WTC11 (cell line): Measurements from ENCODE around the gene ELANE. TPM values are rescaled to one million over a fixed set of nuclear protein-coding genes. Genes with fewer than 3 reads are reported as not detected.

Source experiments
- ATAC-seq: fragments of 200-7000 bp; cut with Tn5 transposase; 2 replicates; pipeline ENCODE4 v1.10.0; 2021; ENCODE audit warnings: mild to moderate bottlenecking, moderate library complexity
- CTCF ChIA-PET: fragments of 300-600 bp; sonication (Branson Sonifier 250); formaldehyde crosslinking; loops from one replicate; lab custom pipeline; 2021; ENCODE audit warnings: antibody characterized with exemption; lab: Charles Lee
- POLR2A ChIA-PET: fragments of 350-600 bp; sonication (Branson Sonifier 250); formaldehyde crosslinking; loops from one replicate; lab custom pipeline; 2021; ENCODE audit warnings: antibody characterized with exemption; lab: Charles Lee
- DNase-seq: peaks from one replicate; pipeline ENCODE4 v3.0.0; 2021; ENCODE audit warnings: low spot score
- H3K27ac Mint-ChIP-seq: 2 replicates; pipeline ENCODE4 v1.8.0; 2021; ENCODE audit warnings: mixed read lengths
- H3K27me3 Mint-ChIP-seq: 2 replicates; pipeline ENCODE4 v1.8.0; 2021; ENCODE audit warnings: low read depth, mild to moderate bottlenecking, moderate library complexity, mixed read lengths
- H3K36me3 Mint-ChIP-seq: 2 replicates; pipeline ENCODE4 v1.8.0; 2021; ENCODE audit warnings: mixed read lengths
- H3K4me1 Mint-ChIP-seq: 2 replicates; pipeline ENCODE4 v1.8.0; 2022; ENCODE audit warnings: mixed read lengths
- H3K4me3 Mint-ChIP-seq: 2 replicates; pipeline ENCODE4 v1.8.0; 2021; ENCODE audit warnings: mild to moderate bottlenecking, moderate library complexity, mixed read lengths
- H3K9me3 Mint-ChIP-seq: 2 replicates; pipeline ENCODE4 v1.8.0; 2021; ENCODE audit warnings: mixed read lengths
- CDX4 ChIP-seq: fragments of 250-450 bp; sonication (Bioruptor Pico); IDR thresholded peaks from 2 replicates; pipeline ENCODE4 v1.9.0; 2021; ENCODE audit warnings: moderate library complexity, mild to moderate bottlenecking, inconsistent platforms, borderline replicate concordance
- ETV6 ChIP-seq: sonication (generic); formaldehyde crosslinking; IDR thresholded peaks from 2 replicates; pipeline ENCODE4 v1.8.1; 2022; ENCODE audit warnings: mild to moderate bottlenecking, missing genetic modification reagents
- FOXJ3 ChIP-seq: sonication (generic); formaldehyde crosslinking; IDR thresholded peaks from 2 replicates; pipeline ENCODE4 v1.9.0; 2021; ENCODE audit warnings: missing genetic modification reagents, mild to moderate bottlenecking, borderline replicate concordance
- FOXP1 ChIP-seq: sonication (generic); formaldehyde crosslinking; IDR thresholded peaks from 2 replicates; pipeline ENCODE4 v1.8.0; 2022; ENCODE audit warnings: missing genetic modification reagents, mild to moderate bottlenecking, moderate library complexity, borderline replicate concordance
- HMGA2 ChIP-seq: fragments of 250-450 bp; sonication (Bioruptor Pico); IDR thresholded peaks from 2 replicates; pipeline ENCODE4 v1.4.0; 2021; ENCODE audit warnings: mild to moderate bottlenecking, moderate library complexity
- NR3C1 ChIP-seq: sonication (generic); formaldehyde crosslinking; conservative IDR thresholded peaks from 2 replicates; pipeline ENCODE4 v1.8.1; 2023; ENCODE audit warnings: low read depth, mild to moderate bottlenecking, missing genetic modification reagents
- SMAD4 ChIP-seq: sonication (generic); formaldehyde crosslinking; IDR thresholded peaks from 2 replicates; pipeline ENCODE4 v1.8.0; 2022; ENCODE audit warnings: mild to moderate bottlenecking, missing genetic modification reagents
- SP1 ChIP-seq: sonication (generic); formaldehyde crosslinking; conservative IDR thresholded peaks from 2 replicates; pipeline ENCODE4 v1.8.1; 2022; ENCODE audit warnings: missing genetic modification reagents
- TP53 ChIP-seq: sonication (generic); formaldehyde crosslinking; IDR thresholded peaks from 2 replicates; pipeline ENCODE4 v1.8.1; 2023; ENCODE audit warnings: mild to moderate bottlenecking, missing genetic modification reagents
- USF1 ChIP-seq: sonication (generic); formaldehyde crosslinking; IDR thresholded peaks from 2 replicates; pipeline ENCODE4 v1.8.0; 2022; ENCODE audit warnings: mild to moderate bottlenecking, missing genetic modification reagents
- total RNA-seq: library from RNA; stranded (reverse); gene quantifications from 3 replicates; pipeline ENCODE4 v1.2.3, GENCODE V29; 2021
- TF ChIP-seq, protein P1 (sequence below): sonication (generic); formaldehyde crosslinking; IDR thresholded peaks from 2 replicates; pipeline ENCODE4 v1.8.1; 2023; ENCODE audit warnings: mild to moderate bottlenecking, missing genetic modification reagents, moderate library complexity
- TF ChIP-seq, protein P2 (sequence below): sonication (generic); formaldehyde crosslinking; IDR thresholded peaks from 2 replicates; pipeline ENCODE4 v1.8.1; 2023; ENCODE audit warnings: mild to moderate bottlenecking, moderate library complexity, missing genetic modification reagents

Gene ELANE
- total RNA-seq, 1 experiment from 2014 or later: not detected

DNA sequence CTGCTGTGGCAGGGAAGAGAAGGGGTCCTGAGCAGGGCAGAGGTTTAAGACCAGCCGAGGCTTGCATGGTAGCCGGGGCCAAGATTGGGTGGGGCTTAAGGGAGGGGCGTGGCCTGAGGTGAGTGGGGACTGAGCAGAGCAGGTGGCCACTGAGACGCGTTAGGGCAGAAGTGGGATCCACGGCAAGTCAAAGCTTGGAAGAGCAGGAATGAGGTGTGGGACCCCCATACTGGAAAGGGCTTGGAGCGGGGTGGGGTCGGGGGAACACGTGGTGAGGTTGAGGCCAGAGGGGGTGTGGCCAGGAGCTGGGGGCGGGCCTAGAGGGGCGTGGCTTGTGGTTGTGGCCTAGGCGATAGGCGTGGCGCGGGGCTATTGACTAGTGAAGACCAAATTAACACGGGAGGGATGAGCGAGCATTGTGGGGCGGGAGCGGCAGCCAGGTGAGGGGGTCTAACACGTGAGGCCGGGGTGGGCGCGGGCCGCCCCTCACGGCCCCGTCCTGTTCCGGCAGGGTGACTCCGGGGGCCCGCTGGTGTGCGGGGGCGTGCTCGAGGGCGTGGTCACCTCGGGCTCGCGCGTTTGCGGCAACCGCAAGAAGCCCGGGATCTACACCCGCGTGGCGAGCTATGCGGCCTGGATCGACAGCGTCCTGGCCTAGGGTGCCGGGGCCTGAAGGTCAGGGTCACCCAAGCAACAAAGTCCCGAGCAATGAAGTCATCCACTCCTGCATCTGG, 10.6 kb downstream of the ELANE start:
- no peaks in the 10 kb centered on the region; the same call in 1 of the 2 replicates for H3K36me3 Mint-ChIP-seq
- H3K4me1 Mint-ChIP-seq: peaks cover 5% of the 10 kb centered on the region
- ATAC-seq (peak; percentile 63), DNase-seq (peak; percentile 94)
- H3K9me3 Mint-ChIP-seq: no peaks in the 10 kb centered on the region
- CTCF ChIA-PET: interaction anchor here (0.6 to 2.1 kb wide), 19 partner anchors 9 to 384 kb away, joined by 3 to 18 read pairs (median 4); partner anchors contain the start of genes ARHGAP45, KISS1R and PALM
- H3K27ac Mint-ChIP-seq: peak overlapping the region; percentile 78; the same call in 1 of the 2 replicates
- TF ChIP-seq, protein P1, sequence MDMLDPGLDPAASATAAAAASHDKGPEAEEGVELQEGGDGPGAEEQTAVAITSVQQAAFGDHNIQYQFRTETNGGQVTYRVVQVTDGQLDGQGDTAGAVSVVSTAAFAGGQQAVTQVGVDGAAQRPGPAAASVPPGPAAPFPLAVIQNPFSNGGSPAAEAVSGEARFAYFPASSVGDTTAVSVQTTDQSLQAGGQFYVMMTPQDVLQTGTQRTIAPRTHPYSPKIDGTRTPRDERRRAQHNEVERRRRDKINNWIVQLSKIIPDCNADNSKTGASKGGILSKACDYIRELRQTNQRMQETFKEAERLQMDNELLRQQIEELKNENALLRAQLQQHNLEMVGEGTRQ (CRISPR knock-in tag): peak; percentile 80
- no peak for TF ChIP-seq SMAD4 (CRISPR knock-in tag)
- no peak for TF ChIP-seq TP53 (CRISPR knock-in tag)
- TF ChIP-seq HMGA2: no peak
- no peak for TF ChIP-seq CDX4 (CRISPR knock-in tag)
- TF ChIP-seq FOXJ3 (CRISPR knock-in tag): 0 out of 2 replicates have a peak, but pooled peaks have one; percentile 26
- 0 out of 2 replicates have a peak, but pooled peaks have one; percentile 34 for TF ChIP-seq ETV6 (CRISPR knock-in tag)
- peak; percentile 73 for TF ChIP-seq USF1 (CRISPR knock-in tag)
- peak; percentile 77 for TF ChIP-seq SP1 (CRISPR knock-in tag)
- TF ChIP-seq, protein P2, sequence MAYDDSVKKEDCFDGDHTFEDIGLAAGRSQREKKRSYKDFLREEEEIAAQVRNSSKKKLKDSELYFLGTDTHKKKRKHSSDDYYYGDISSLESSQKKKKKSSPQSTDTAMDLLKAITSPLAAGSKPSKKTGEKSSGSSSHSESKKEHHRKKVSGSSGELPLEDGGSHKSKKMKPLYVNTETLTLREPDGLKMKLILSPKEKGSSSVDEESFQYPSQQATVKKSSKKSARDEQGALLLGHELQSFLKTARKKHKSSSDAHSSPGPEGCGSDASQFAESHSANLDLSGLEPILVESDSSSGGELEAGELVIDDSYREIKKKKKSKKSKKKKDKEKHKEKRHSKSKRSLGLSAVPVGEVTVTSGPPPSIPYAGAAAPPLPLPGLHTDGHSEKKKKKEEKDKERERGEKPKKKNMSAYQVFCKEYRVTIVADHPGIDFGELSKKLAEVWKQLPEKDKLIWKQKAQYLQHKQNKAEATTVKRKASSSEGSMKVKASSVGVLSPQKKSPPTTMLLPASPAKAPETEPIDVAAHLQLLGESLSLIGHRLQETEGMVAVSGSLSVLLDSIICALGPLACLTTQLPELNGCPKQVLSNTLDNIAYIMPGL (CRISPR knock-in tag): 0 out of 2 replicates have a peak, but pooled peaks have one; percentile 37
- peak; percentile 53; the same call in 1 of the 2 replicates for TF ChIP-seq FOXP1 (CRISPR knock-in tag)
- TF ChIP-seq, all 79 proteins: peak for 7
- Mint-ChIP-seq H3K27me3 (peaks cover 31% of the 10 kb centered on the region), H3K4me3 (peak overlapping the region; percentile 61)
- POLR2A ChIA-PET: no interaction called here

DNA sequence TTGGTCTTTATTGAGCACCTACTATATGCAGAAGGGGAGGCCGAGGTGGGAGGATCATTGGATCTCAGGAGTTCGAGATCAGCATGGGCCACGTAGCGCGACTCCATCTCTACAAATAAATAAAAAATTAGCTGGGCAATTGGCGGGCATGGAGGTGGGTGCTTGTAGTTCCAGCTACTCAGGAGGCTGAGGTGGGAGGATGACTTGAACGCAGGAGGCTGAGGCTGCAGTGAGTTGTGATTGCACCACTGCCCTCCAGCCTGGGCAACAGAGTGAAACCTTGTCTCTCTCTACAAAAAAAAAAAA, 11.2 kb downstream of the ELANE start:
- H3K4me3 Mint-ChIP-seq: peak overlapping the region; percentile 61
- H3K4me1 Mint-ChIP-seq: peaks cover 5% of the 10 kb centered on the region
- TF ChIP-seq, protein P1 (CRISPR knock-in tag): no peak
- TF ChIP-seq NR3C1 (CRISPR knock-in tag) (no peak), TP53 (CRISPR knock-in tag) (no peak), FOXJ3 (CRISPR knock-in tag) (0 out of 2 replicates have a peak, but pooled peaks have one; percentile 8)
- TF ChIP-seq, protein P2 (CRISPR knock-in tag): 0 out of 2 replicates have a peak, but pooled peaks have one; percentile 6
- no peaks in the 10 kb centered on the region; the same call in 1 of the 2 replicates for H3K36me3 Mint-ChIP-seq
- ChIA-PET CTCF (interaction anchor here (0.6 to 2.1 kb wide), 35 partner anchors 9 to 398 kb away, joined by 3 to 18 read pairs (median 4); partner anchors contain the start of genes ARHGAP45, KISS1R, MED16 and PALM), POLR2A (interaction anchor here (0.6 kb wide), 1 partner anchor 115 kb away, joined by 4 read pairs; no protein-coding TSS in a partner anchor)
- no peak overlapping the region; the same call in 1 of the 2 replicates for H3K27ac Mint-ChIP-seq
- no peak for DNase-seq
- H3K27me3 Mint-ChIP-seq: peaks cover 26% of the 10 kb centered on the region
- no peaks in the 10 kb centered on the region for H3K9me3 Mint-ChIP-seq
- ATAC-seq: no peak
